ENCODE data around the gene RTKN2. TPM values are rescaled to one million over a fixed set of nuclear protein-coding genes. Genes with fewer than 3 reads are reported as not detected.

Gene RTKN2
- total RNA-seq, 1 experiment from 2014 or later = 14.4 TPM

DNA sequence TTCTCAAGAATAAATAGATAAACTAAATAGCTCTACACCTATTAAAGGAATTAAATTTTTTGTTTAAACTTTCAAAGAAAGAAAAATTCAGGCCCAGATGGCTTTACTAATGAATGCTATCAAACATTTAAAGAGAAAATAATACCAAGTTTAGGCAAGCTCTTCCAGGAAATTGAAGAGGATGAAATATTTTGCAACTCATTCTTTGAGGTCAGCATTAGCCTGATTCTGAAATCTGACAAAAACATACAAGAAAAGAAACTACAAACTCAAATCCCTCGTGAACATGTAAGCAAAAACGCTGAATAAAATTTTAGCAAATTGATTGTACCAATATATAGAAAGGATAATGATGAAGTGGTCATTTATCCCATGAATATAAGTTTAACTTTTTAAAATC lies 93.4 kb downstream of the RTKN2 start:
- Mint-ChIP-seq H3K4me3 (no peak overlapping the region), H3K9me3 (peaks cover 7 to 11% of the 10 kb centered on the region in 2 experiments; a peak in 4 of 5 replicates), H3K4me1 (no peaks in the 10 kb centered on the region), H3K27me3 (ENCODE audit: low read depth) (no peaks in the 10 kb centered on the region), H3K36me3 (ENCODE audit: insufficient read depth in 1 of 3, low read depth in 3 of 3) (peaks cover 0 to 11% (median 0%) of the 10 kb centered on the region in 3 experiments; a peak in 2 of 7 replicates), H3K27ac (no peak overlapping the region)
- WGBS (ENCODE audit: extremely low coverage, insufficient read length, low lambda C conversion rate) = no CpG with 5 or more reads among the region's 2 CpGs
- Histone ChIP-seq H4K5ac (ENCODE audit: insufficient read length, low read depth, low read length) (no peak overlapping the region), H3K23me2 (ENCODE audit: insufficient read length, low read depth, low read length, poor library complexity, severe bottlenecking) (no peaks in the 10 kb centered on the region), H2AFZ (ENCODE audit: low read length) (no peak overlapping the region), H3K27me3 (ENCODE audit: insufficient read depth, low read length) (no peaks in the 10 kb centered on the region), H2BK5ac (ENCODE audit: insufficient read length, low read length) (no peak overlapping the region), H4K8ac (replicated peaks; ENCODE audit: insufficient read length, low read depth, low read length) (no peak overlapping the region), H2BK20ac (ENCODE audit: low read depth, low read length, poor library complexity, severe bottlenecking) (no peak overlapping the region), H4K20me1 (ENCODE audit: control insufficient read depth, insufficient read depth, insufficient read length) (no peaks in the 10 kb centered on the region), H3K9ac (ENCODE audit: extremely low read depth, insufficient read length, low read length) (no peak overlapping the region), H3K18ac (ENCODE audit: insufficient read length, low read depth, low read length) (no peak overlapping the region), H3K14ac (ENCODE audit: insufficient read depth, low read length) (no peak overlapping the region), H4K91ac (ENCODE audit: insufficient read length, low read depth, low read length) (no peak overlapping the region), H3K79me2 (ENCODE audit: insufficient read depth, low read length) (no peaks in the 10 kb centered on the region), H3K4ac (ENCODE audit: low read depth, low read length) (no peak overlapping the region), H2AK5ac (ENCODE audit: insufficient read length, low read length) (no peak overlapping the region), H3K9me3 (ENCODE audit: control insufficient read depth, low read depth, low read length) (no peaks in the 10 kb centered on the region), H3K23ac (ENCODE audit: insufficient read length, low read depth, low read length) (no peak overlapping the region), H3K79me1 (ENCODE audit: insufficient read depth, low read depth, low read length, poor library complexity, severe bottlenecking) (no peaks in the 10 kb centered on the region), H3K4me2 (ENCODE audit: insufficient read depth, insufficient read length, low read length) (no peak overlapping the region), H2BK120ac (ENCODE audit: low read depth, low read length, poor library complexity, severe bottlenecking) (no peak overlapping the region), H2BK12ac (ENCODE audit: insufficient read length, low read depth, low read length) (no peak overlapping the region), H3K4me1 (ENCODE audit: insufficient read depth, low read length) (no peaks in the 10 kb centered on the region), H3K27ac (ENCODE audit: insufficient read length, low read depth, low read length) (no peak overlapping the region), H3K56ac (ENCODE audit: insufficient read length, low read depth, low read length) (no peak overlapping the region), H2BK15ac (ENCODE audit: low read depth, low read length) (no peak overlapping the region), H3T11ph (ENCODE audit: low read length) (no peak overlapping the region)
- no peak for DNase-seq
- no peak for TF ChIP-seq CTCF (conservative IDR thresholded peaks at IDR 0.05)

Data from H9 (cell line).